ENCODE measurements around the gene ZC3H7B.

DNA sequence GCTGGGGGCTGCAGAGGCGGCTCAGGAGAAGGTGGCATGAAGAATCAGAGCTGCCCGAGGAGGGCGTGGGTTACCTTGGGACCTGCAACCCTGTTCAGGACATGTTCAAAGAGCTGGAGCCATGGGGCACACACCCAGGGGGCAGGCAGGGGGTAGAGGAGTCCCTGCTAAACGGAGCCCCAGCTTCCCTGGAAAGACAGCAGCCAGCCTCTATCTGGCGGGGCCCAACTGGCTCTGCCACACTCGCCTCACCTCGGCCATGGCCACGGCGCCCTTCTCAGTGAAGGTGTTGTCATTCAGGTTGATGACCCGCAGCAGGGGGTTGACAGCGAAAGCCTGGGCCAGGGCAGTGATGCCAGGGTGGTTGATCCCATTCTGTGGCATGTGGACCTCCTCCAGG, 43.6 kb upstream of the ZC3H7B start:
- TF ChIP-seq JUN (IDR thresholded peaks at IDR 0.05; ENCODE audit: borderline replicate concordance, insufficient read depth, insufficient read length, low read depth) = no peak
- no peak for TF ChIP-seq POLR2A (IDR thresholded peaks at IDR 0.05; ENCODE audit: low read depth, low read length)
- no peak for TF ChIP-seq MYC (IDR thresholded peaks at IDR 0.05; ENCODE audit: low read depth, low read length)
- TF ChIP-seq CTCF (IDR thresholded peaks at IDR 0.05; ENCODE audit: extremely low read depth in 1 of 2, insufficient read depth in 1 of 2, low read depth in 1 of 2, low read length in 2 of 2) = no peak

Data from endothelial cell of umbilical vein (primary cell).